ENCODE measurements around the gene SNRPD2. TPM values are rescaled to one million over a fixed set of nuclear protein-coding genes. Genes with fewer than 3 reads are reported as not detected.
A peak's percentile ranks its signal among the peaks of the same experiment; 100 is the strongest.

SNRPD2 gene
- polyA plus RNA-seq, 2 of the 4 experiments (the other 2 are of a cell fraction) = 811 to 1,002 TPM

GRCh38 chr19:45682117-45682516 lies 9.6 kb downstream of the SNRPD2 start (continued):
- no peak for TF ChIP-seq ZNF302 (CRISPR knock-in tag; IDR thresholded peaks at IDR 0.05)
- TF ChIP-seq ATOH8 (CRISPR knock-in tag; IDR thresholded peaks at IDR 0.05; ENCODE audit: low read depth) = no peak
- no peak for TF ChIP-seq HEYL (CRISPR knock-in tag; IDR thresholded peaks at IDR 0.05)
- TF ChIP-seq KDM5A (IDR thresholded peaks at IDR 0.05) = no peak
- TF ChIP-seq FOSB (CRISPR knock-in tag; IDR thresholded peaks at IDR 0.05) = no peak
- no peak for TF ChIP-seq TP53 (CRISPR knock-in tag; IDR thresholded peaks at IDR 0.05)

GRCh38 chr19:45681391-45682015 lies 10.2 kb downstream of the SNRPD2 start:
- peak; percentile 92 to 93 for DNase-seq (ENCODE audit: low read depth in 1 of 2, low spot score in 1 of 2)

More at GRCh38 chr19:45681391-45682015, 10.2 kb downstream of the SNRPD2 start:
- Histone ChIP-seq H3K4me2 (peak overlapping the region; percentile 65), H3K27ac (peak overlapping the region; percentile 67 to 87), H3K4me1 (peaks cover 12% of the 10 kb centered on the region), H3K4me3 (peak overlapping the region; percentile 38), H3K9me3 (no peaks in the 10 kb centered on the region)
- POLR2A ChIA-PET = interaction anchor here (1.7 to 4.3 kb wide), 2 partner anchors 10 to 87 kb away, joined by 4 to 30 read pairs; partner anchors contain the start of genes QPCTL, SIX5 and SNRPD2
- TF ChIP-seq RFX5 (IDR thresholded peaks at IDR 0.05) (no peak; the same call in 1 of the 2 replicates), SMC3 (IDR thresholded peaks at IDR 0.05) (peak; percentile 94), MAZ (IDR thresholded peaks at IDR 0.05; ENCODE audit: borderline replicate concordance, low read depth, low read length) (0 out of 2 replicates have a peak, but pooled peaks have one; percentile 48), CTCF (IDR thresholded peaks at IDR 0.05) (peak; percentile 98), HEYL (CRISPR knock-in tag; IDR thresholded peaks at IDR 0.05) (no peak), JUN (IDR thresholded peaks at IDR 0.05) (peak; percentile 24 to 59; a peak in 1 of 5 replicates), MAX (IDR thresholded peaks at IDR 0.05) (peak; percentile 76; the same call in 1 of the 2 replicates), FOXS1 (CRISPR knock-in tag; IDR thresholded peaks at IDR 0.05) (no peak), HOXB5 (CRISPR knock-in tag; IDR thresholded peaks at IDR 0.05) (peak; percentile 69; the same call in 1 of the 2 replicates), GATA3 (IDR thresholded peaks at IDR 0.05; ENCODE audit: borderline replicate concordance) (0 out of 2 replicates have a peak, but pooled peaks have one; percentile 40), EHMT2 (IDR thresholded peaks at IDR 0.05; ENCODE audit: low read depth) (no peak), BCL3 (IDR thresholded peaks at IDR 0.05) (0 out of 3 replicates have a peak, but pooled peaks have one; percentile 11), RAD21 (conservative IDR thresholded peaks at IDR 0.05 in 1 of 2, IDR thresholded peaks at IDR 0.05 in 1 of 2) (peak; percentile 70 to 83), HOXB13 (CRISPR knock-in tag; IDR thresholded peaks at IDR 0.05; ENCODE audit: low read depth) (0 out of 2 replicates have a peak, but pooled peaks have one; percentile 53)
- 2% methylated on average over 32 of the region's 51 CpGs for WGBS (ENCODE audit: missing lambda C conversion rate)
- CTCF ChIA-PET = interaction anchor here (0.6 to 10.9 kb wide), 36 partner anchors 11 to 706 kb away, joined by 3 to 159 read pairs (median 4); partner anchors contain the start of genes EML2, GIPR, QPCTL and SIX5
- FAIRE-seq (peak; percentile 68), ATAC-seq (peak; percentile 84 to 86)

Data from A549 (cell line).